HG03460 (cell line): Measurements from ENCODE around the gene GMPR.
A peak's percentile ranks its signal among the peaks of the same experiment; 100 is the strongest.

Experiments used
- ATAC-seq: cut with Tn5 transposase; IDR thresholded peaks from one replicate; pipeline ENCODE4 v1.9.1; 2021; ENCODE audit not compliant: unreplicated experiment

The GMPR gene

DNA sequence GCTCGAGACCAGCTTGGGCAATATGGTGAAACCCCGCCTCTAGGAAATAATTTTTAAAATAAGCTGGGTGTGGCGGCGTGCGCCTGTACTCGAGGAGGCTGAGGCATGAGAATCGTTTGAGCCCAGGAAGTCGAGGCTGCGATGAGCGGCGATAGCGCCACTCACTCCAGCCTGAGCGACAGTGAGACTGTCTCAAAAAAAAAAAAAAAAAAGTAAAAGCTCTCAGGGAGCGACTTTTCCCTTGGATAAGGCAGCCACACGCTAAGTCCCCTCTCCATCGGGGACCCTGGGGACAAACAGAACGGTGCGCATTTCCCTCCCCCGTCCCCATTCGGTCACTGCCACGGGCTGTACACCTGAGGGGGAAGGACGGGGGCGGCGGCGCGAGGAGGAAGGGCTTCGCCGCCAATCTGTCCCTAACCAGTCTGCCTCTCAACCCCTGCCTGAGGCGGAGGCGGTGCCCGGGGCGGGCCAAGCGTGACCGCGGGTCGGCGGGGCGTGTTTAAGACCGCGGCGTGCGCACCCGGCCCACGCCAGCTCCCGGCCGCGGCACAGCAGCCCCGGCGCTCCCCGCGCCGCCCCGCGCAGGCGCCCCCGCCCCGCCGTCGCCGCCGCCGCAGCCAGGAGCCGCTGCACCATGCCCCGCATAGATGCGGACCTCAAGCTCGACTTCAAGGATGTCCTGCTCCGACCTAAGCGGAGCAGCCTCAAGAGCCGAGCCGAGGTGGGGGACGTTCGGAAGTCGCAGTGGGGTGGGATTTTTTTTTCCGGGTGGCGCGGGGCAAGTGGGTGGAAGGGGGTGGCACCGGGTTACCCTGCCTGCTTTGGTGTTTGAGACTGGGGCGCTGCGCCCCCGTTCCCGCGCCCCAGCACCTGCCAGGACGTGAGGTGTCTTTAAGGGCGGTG is at the start of gene GMPR:
TSS of gene GMPR (plus strand) at position 531 of the 906 bp plus-strand sequence. CDS start at position 638, 107 bp downstream.
- ATAC-seq, result peak; percentile 64

DNA sequence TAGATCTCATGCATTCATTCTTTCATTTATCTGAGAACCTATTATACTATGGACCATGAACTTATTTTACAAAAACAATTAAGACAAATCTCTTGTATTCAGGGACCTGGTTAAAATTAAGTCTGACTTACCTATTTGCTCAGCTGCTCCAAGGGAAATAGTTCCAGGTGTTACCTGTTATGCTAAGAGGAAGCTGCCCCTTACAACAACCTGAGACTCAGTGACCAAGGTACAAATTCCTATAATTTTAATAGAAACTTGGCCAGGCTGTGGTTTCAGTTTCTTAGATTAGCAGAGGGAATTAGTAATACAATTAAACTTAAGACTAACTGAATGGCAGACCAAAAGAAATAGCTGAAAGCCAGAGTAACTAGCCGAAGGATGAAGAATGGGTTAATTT is 48.2 kb upstream of the GMPR start:
- ATAC-seq, result no peak

- no peak for ATAC-seq
Observed at GRCh38 chr6:16196260-16196983, 42.0 kb upstream of the GMPR start.

- no peak for ATAC-seq
Observed at GRCh38 chr6:16196984-16197546, 41.3 kb upstream of the GMPR start.

DNA sequence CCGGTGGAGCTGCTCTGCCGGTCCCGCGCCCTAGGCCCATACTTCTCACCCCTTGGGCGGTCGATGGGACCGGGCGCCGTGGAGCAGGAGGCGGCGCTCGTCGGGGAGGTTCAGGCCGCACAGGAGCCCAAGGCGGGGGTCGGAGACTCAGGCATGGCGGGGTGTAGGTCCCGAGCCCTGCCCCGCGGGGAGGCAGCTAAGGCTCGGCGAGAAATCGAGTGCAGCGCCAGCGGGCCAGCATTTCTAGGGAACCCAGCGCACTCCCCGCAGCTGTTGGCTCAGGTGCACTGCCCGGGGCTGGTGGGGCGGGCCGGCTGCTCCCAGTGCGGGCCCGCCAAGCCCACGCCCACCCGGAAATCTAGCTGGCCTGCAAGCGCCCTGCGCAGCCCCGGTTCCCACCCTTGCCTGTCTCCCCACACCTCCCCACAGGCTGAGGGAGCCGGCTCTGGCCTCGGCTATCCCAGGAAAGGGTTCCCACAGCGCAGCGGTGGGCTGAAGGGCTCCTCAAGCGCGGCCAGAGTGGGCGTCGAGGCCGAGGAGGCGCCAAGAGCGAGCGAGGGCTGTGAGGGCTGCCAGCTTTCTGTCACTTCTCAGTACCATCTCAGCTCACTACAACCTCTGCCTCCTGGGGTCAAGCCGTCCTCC is 40.2 kb upstream of the GMPR start:
- no peak for ATAC-seq

GRCh38 chr6:16199804-16200203 is 38.6 kb upstream of the GMPR start:
- no peak for ATAC-seq

DNA sequence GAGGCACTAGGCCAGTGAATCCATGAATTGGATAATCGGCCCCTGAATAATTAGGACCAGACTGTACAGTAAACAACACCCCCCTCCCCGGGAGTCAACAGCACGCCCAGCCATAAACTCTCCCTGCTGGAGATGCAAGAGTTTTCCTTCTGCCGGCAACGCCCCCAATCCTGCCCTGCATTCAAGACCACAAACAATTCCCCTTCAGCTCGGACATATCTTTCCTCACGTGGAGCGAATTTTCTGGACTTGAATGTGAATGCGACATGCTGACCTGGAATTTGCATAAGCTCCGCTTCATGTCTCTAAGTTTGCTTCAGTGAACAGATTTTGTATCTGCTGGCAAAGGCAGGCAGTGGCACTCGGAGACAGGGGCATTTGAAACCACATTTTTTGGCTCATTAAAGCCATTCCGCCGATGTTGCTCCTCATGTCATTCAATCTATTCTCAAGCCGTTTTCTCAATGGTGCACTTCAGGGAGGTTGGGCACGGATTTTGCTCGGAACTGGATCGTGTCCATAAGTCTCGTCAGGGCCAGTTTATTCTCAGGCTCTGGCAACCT is 38.0 kb upstream of the GMPR start:
- ATAC-seq, result no peak

- no peak for ATAC-seq
Observed at GRCh38 chr6:16201706-16202105, 36.7 kb upstream of the GMPR start.

- peak; percentile 18 for ATAC-seq
Observed at GRCh38 chr6:16204653-16205376, 33.6 kb upstream of the GMPR start.

- peak; percentile 91 for ATAC-seq
Observed at GRCh38 chr6:16205377-16206144, 32.8 kb upstream of the GMPR start.

GRCh38 chr6:16206595-16207037 is 31.8 kb upstream of the GMPR start:
- no peak for ATAC-seq

GRCh38 chr6:16208989-16209388 is 29.4 kb upstream of the GMPR start:
- ATAC-seq, result no peak

DNA sequence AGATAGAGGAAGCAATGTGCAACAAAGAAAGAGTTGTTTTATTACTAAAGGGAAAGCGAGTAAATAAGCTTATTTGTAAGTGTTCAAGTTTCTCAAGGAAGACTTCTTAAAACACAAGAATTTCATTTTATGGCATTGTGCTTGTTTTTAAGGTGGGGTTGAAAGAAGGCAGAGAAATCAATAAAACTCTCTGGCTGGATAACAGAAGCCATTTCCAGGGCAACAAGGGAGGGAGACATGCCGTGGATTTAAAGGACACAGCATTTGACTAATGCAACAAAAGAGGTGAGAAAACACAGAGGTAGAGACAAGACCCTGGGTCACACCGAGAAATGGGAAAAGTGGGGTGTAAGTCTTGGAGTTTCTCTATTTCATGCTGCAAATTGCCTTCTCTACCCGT is 28.8 kb upstream of the GMPR start:
- ATAC-seq, result no peak

GRCh38 chr6:16212276-16212675 is 26.1 kb upstream of the GMPR start:
- no peak for ATAC-seq

DNA sequence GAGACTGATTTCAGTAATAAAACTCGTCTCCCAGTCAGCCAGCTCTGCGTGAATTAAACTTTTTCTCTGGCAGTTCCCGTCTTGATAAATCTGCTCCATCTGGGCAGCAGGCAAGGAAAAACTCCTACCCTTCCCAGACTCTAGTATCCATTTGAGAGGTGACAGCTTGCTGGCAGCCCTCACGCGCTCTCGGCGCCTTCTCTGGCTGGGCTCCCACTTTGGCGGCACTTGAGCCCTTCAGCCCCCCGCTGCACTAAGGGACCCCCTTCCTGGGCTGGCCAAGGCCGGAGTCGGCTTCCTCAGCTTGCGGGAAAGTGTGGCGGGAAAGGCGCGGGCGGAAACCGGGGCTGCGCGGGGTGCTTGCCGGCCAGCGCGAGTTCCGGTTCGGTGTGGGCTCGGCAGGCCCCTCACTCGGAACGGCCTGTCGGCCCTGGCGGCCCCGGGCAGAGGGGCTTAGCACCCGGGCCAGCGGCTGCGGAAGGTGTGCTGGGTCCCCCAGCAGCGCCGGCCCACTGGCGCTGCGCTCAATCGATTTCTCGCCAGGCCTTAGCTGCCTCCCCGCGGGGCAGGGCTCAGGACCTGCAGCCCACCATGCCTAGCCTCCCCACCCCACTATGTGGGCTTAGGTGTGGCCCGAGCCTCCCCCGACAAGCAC is 21.8 kb upstream of the GMPR start:
- no peak for ATAC-seq

GRCh38 chr6:16217156-16217721 is 21.1 kb upstream of the GMPR start:
- no peak for ATAC-seq

- ATAC-seq, result no peak
Observed at GRCh38 chr6:16222826-16223225, 15.6 kb upstream of the GMPR start.

DNA sequence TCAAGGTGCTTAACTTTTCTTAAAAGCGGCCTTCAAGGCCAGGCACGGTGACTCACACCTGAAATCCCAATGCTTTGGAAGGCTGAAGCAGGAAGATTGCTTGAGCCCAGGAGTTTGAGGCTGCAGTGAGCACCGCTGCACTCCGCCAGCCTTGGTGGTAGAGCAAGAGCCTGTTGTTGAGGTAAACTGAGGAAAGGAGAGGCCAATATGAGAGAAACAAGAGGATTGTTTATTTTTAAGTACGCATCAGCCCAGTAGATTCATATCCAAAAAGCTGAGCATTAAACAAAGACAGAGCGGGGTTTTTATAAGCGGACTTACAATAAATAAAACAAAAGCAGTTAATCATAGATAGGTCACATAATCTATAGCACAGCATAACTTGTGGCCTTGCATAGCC is 15.0 kb upstream of the GMPR start:
- ATAC-seq, result no peak

- ATAC-seq, result no peak
Observed at GRCh38 chr6:16224409-16224808, 14.0 kb upstream of the GMPR start.
